OCI-M2 (cell line): ENCODE measurements around the gene NUDT6.

Experiments used
- DNase-seq: peaks from one replicate; lab custom pipeline; 2025; ENCODE audit not compliant: unreplicated experiment; lab: John Stamatoyannopoulos, UW

The NUDT6 gene

GRCh38 chr4:122914938-122915337 lies 7.5 kb downstream of the NUDT6 start:
- no peak for DNase-seq

- no peak for DNase-seq
Measured at GRCh38 chr4:122914292-122914904, 8.0 kb downstream of the NUDT6 start.

- DNase-seq: no peak
Measured at GRCh38 chr4:122912810-122913575, 9.4 kb downstream of the NUDT6 start.

GRCh38 chr4:122911588-122911987 lies 10.8 kb downstream of the NUDT6 start:
- DNase-seq: no peak

GRCh38 chr4:122909683-122910082 lies 12.7 kb downstream of the NUDT6 start:
- no peak for DNase-seq

GRCh38 chr4:122908223-122908622 lies 14.2 kb downstream of the NUDT6 start:
- no peak for DNase-seq

GRCh38 chr4:122906859-122907305 lies 15.5 kb downstream of the NUDT6 start:
- DNase-seq: no peak

GRCh38 chr4:122903766-122904288 lies 18.6 kb downstream of the NUDT6 start:
- DNase-seq: no peak

- no peak for DNase-seq
Measured at GRCh38 chr4:122901247-122902010, 21.0 kb downstream of the NUDT6 start.

- no peak for DNase-seq
Measured at GRCh38 chr4:122900314-122900713, 22.1 kb downstream of the NUDT6 start.

GRCh38 chr4:122899682-122900081 lies 22.7 kb downstream of the NUDT6 start:
- no peak for DNase-seq

GRCh38 chr4:122898370-122899150 lies 23.8 kb downstream of the NUDT6 start:
- DNase-seq: no peak

GRCh38 chr4:122896270-122896669 lies 26.1 kb downstream of the NUDT6 start:
- no peak for DNase-seq

- no peak for DNase-seq
Measured at GRCh38 chr4:122895336-122895995, 26.9 kb downstream of the NUDT6 start.

- no peak for DNase-seq
Measured at GRCh38 chr4:122894827-122895226, 27.6 kb downstream of the NUDT6 start.

GRCh38 chr4:122890147-122890795 lies 32.1 kb downstream of the NUDT6 start:
- no peak for DNase-seq

GRCh38 chr4:122889726-122890125 lies 32.7 kb downstream of the NUDT6 start:
- no peak for DNase-seq

- DNase-seq: no peak
Measured at GRCh38 chr4:122884499-122884898, 37.9 kb downstream of the NUDT6 start.

- no peak for DNase-seq
Measured at GRCh38 chr4:122882857-122883735, 39.3 kb downstream of the NUDT6 start.
